Skeletal muscle satellite cell (primary cell): ENCODE results near the gene AGRP.

Source experiments
- H3K27me3 ChIP-seq: 2 replicates; pipeline ENCODE4 v1.7.0; 2013; ENCODE audit warnings: low read length; ENCODE audit not compliant: control insufficient read depth, insufficient read depth
- H3K36me3 ChIP-seq: 2 replicates; pipeline ENCODE4 v1.7.0; 2013; ENCODE audit warnings: mild to moderate bottlenecking, control low read depth, low read length; ENCODE audit not compliant: insufficient read depth
- H3K4me1 ChIP-seq: 2 replicates; pipeline ENCODE4 v1.7.0; 2013; ENCODE audit warnings: low read length; ENCODE audit not compliant: control insufficient read depth, insufficient read depth
- H3K4me2 ChIP-seq: 2 replicates; pipeline ENCODE4 v1.7.0; 2013; ENCODE audit warnings: mild to moderate bottlenecking, low read length
- H3K4me3 ChIP-seq: 2 replicates; pipeline ENCODE4 v1.7.0; 2013; ENCODE audit warnings: low read length
- H3K9ac ChIP-seq: 2 replicates; pipeline ENCODE4 v1.7.0; 2013; ENCODE audit warnings: mild to moderate bottlenecking, low read depth, low read length, moderate library complexity
- H3K9me3 ChIP-seq: replicated peaks from 2 replicates; pipeline ENCODE4 v1.7.0; 2013; ENCODE audit warnings: mild to moderate bottlenecking, control low read depth, low read length

The AGRP gene

DNA sequence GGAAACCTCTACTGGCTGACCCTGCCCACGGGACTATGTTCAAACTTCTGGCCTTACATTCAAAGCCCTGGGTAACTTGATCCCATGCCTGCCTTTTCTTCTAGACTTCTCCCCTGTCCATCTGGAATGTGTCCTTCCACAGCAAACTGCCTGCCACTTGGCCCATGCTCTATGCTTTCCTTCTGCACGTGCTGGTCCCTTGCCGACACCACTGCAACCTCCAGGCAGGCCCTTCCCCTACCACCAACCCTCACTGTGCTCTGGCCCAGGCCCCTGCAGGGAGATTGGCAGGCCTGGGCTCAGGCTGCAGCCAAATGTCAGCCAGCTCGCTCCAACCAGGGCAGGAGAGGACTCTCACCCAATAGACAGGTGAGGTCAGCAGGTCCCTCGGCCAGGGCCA is 41.4 kb downstream of the AGRP start:
- Histone ChIP-seq H3K9me3 (no peaks in the 10 kb centered on the region), H3K36me3 (peaks cover 55% of the 10 kb centered on the region), H3K4me1 (peaks cover 29% of the 10 kb centered on the region), H3K4me2 (no peak overlapping the region), H3K27me3 (no peaks in the 10 kb centered on the region), H3K4me3 (no peak overlapping the region), H3K9ac (no peak overlapping the region)

- Histone ChIP-seq H3K9ac (no peak overlapping the region), H3K36me3 (peaks cover 56% of the 10 kb centered on the region), H3K27me3 (no peaks in the 10 kb centered on the region), H3K4me3 (no peak overlapping the region), H3K4me1 (peaks cover 23% of the 10 kb centered on the region), H3K4me2 (no peak overlapping the region), H3K9me3 (no peaks in the 10 kb centered on the region)
These were observed 42.0 kb downstream of the AGRP start for GRCh38 chr16:67441271-67441753.

DNA sequence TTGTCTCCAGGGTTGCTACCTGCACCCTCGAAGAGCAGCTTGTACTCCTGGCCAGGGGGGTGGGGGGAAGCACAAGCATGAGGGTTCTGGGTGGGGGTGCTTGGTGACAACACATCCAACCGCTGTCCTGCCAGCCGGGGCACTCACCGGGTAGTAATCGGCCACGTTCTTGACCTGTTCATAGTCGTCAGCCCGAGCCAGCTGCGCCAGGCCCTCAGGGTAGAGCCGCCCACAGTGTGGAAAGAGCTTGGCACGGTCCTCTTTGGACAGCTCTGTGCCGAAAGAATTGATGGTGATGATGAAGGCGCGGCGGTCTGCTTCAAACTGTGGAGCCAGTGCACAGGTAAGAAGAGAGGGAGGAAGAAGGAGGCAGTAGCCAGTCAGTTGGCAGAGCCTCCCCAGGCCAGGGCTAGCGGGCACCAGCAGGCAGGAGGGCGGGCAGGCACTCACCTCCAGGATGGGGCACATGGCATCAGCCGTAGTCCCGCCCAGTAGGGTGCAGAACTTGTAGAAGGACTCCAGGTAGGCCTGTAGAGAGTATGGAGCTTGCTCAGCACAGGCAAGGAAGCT is 44.4 kb downstream of the AGRP start:
- Histone ChIP-seq H3K36me3 (peaks cover 51% of the 10 kb centered on the region), H3K27me3 (no peaks in the 10 kb centered on the region)

GRCh38 chr16:67438098-67438791 is 45.1 kb downstream of the AGRP start:
- Histone ChIP-seq H3K36me3 (peaks cover 50% of the 10 kb centered on the region), H3K4me1 (no peaks in the 10 kb centered on the region), H3K9ac (no peak overlapping the region), H3K27me3 (no peaks in the 10 kb centered on the region), H3K9me3 (no peaks in the 10 kb centered on the region), H3K4me3 (no peak overlapping the region), H3K4me2 (no peak overlapping the region)

More for the DNA sequence above, 44.4 kb downstream of the AGRP start:
- H3K4me2 ChIP-seq, result no peak overlapping the region
- no peaks in the 10 kb centered on the region for H3K9me3 ChIP-seq
- no peak overlapping the region for H3K4me3 ChIP-seq
- no peaks in the 10 kb centered on the region for H3K4me1 ChIP-seq
- H3K9ac ChIP-seq, result no peak overlapping the region

DNA sequence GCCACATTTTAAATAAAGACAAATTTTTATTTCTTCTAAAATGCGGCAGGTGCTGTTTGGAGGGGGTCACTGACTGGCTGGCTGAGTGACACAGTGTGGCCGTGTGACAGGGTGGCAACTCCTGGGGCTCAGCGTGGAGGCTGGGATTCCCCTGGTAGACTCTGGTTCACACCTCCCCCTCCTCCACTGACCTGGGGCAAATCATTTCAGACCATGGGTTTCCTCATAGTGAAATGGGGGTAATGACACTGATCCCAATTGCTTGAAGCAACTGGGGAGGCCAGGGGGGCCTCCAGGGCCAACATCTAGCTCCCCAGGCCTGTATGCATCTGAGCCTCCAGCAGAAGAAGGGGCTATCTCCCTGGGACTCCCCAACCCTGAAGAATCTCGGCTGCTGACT is 45.8 kb downstream of the AGRP start:
- Histone ChIP-seq H3K36me3 (peaks cover 43% of the 10 kb centered on the region), H3K27me3 (no peaks in the 10 kb centered on the region), H3K4me3 (no peak overlapping the region), H3K4me1 (no peaks in the 10 kb centered on the region), H3K4me2 (no peak overlapping the region), H3K9ac (no peak overlapping the region), H3K9me3 (no peaks in the 10 kb centered on the region)

GRCh38 chr16:67436640-67437193 is 46.6 kb downstream of the AGRP start:
- H3K9me3 ChIP-seq, result no peaks in the 10 kb centered on the region
- H3K36me3 ChIP-seq, result peaks cover 43% of the 10 kb centered on the region
- H3K4me1 ChIP-seq, result peaks cover 2% of the 10 kb centered on the region
- H3K27me3 ChIP-seq, result no peaks in the 10 kb centered on the region
- no peak overlapping the region for H3K4me2 ChIP-seq
- H3K9ac ChIP-seq, result no peak overlapping the region
- H3K4me3 ChIP-seq, result no peak overlapping the region

- Histone ChIP-seq H3K27me3 (no peaks in the 10 kb centered on the region), H3K4me3 (no peak overlapping the region), H3K36me3 (peaks cover 37% of the 10 kb centered on the region)
These were observed 47.6 kb downstream of the AGRP start for GRCh38 chr16:67435758-67436164.

GRCh38 chr16:67433131-67433719 is 50.1 kb downstream of the AGRP start:
- peaks cover 24% of the 10 kb centered on the region for H3K27me3 ChIP-seq
- H3K4me1 ChIP-seq, result peaks cover 14% of the 10 kb centered on the region
- H3K9ac ChIP-seq, result no peak overlapping the region
- H3K9me3 ChIP-seq, result no peaks in the 10 kb centered on the region
- H3K36me3 ChIP-seq, result peaks cover 16% of the 10 kb centered on the region
- no peak overlapping the region for H3K4me2 ChIP-seq
- no peak overlapping the region for H3K4me3 ChIP-seq

More at GRCh38 chr16:67435758-67436164, 47.6 kb downstream of the AGRP start:
- Histone ChIP-seq H3K9ac (no peak overlapping the region), H3K9me3 (no peaks in the 10 kb centered on the region), H3K4me2 (no peak overlapping the region), H3K4me1 (peaks cover 8% of the 10 kb centered on the region)
